Kidney epithelial cell (primary cell): ENCODE measurements around the gene CLMP. TPM values are rescaled to one million over a fixed set of nuclear protein-coding genes. Genes with fewer than 3 reads are reported as not detected.

Source experiments
- DNase-seq: peaks from one replicate; pipeline ENCODE4 v3.0.0-alpha.2; 2010; ENCODE audit warnings: low read depth
- H3K27me3 ChIP-seq: 2 replicates; pipeline ENCODE4 v1.6.0; 2011; ENCODE audit warnings: low read length; ENCODE audit not compliant: control insufficient read depth, insufficient read depth
- H3K36me3 ChIP-seq: 2 replicates; pipeline ENCODE4 v1.5.1; 2011; ENCODE audit warnings: low read length; ENCODE audit not compliant: control insufficient read depth, insufficient read depth
- H3K4me3 ChIP-seq: 2 replicates; pipeline ENCODE4 v1.5.1; 2011; ENCODE audit warnings: low read depth, mild to moderate bottlenecking, control low read depth, low read length
- CTCF ChIP-seq: IDR thresholded peaks from 2 replicates; pipeline ENCODE4 v1.5.1; 2011; ENCODE audit warnings: mild to moderate bottlenecking, moderate library complexity, low read length, control low read depth, inconsistent platforms; ENCODE audit not compliant: insufficient read depth, poor library complexity, severe bottlenecking
- total RNA-seq: library from RNA; depleted of rRNA; stranded (reverse); fragments of >200 nt; gene quantifications from 2 replicates; pipeline ENCODE4 v1.2.3, GENCODE V29; 2015

The CLMP gene
- total RNA-seq, 1 donor from 2014 or later = 6.4 TPM

- no peak for TF ChIP-seq CTCF
- H3K36me3 ChIP-seq = no peaks in the 10 kb centered on the region
- H3K4me3 ChIP-seq = no peak overlapping the region
- no peaks in the 10 kb centered on the region for H3K27me3 ChIP-seq
- no peak for DNase-seq
These were observed 122.3 kb downstream of the CLMP start for GRCh38 chr11:123072762-123073161.

- H3K36me3 ChIP-seq = no peaks in the 10 kb centered on the region
- TF ChIP-seq CTCF = no peak
- no peaks in the 10 kb centered on the region for H3K27me3 ChIP-seq
- DNase-seq = no peak
- no peak overlapping the region for H3K4me3 ChIP-seq
These were observed 122.7 kb downstream of the CLMP start for GRCh38 chr11:123072332-123072761.

GRCh38 chr11:123069908-123070821 is 124.9 kb downstream of the CLMP start:
- H3K4me3 ChIP-seq = no peak overlapping the region
- H3K36me3 ChIP-seq = no peaks in the 10 kb centered on the region
- DNase-seq = no peak
- no peaks in the 10 kb centered on the region for H3K27me3 ChIP-seq
- TF ChIP-seq CTCF = no peak

- Histone ChIP-seq H3K4me3 (no peak overlapping the region), H3K27me3 (no peaks in the 10 kb centered on the region), H3K36me3 (no peaks in the 10 kb centered on the region)
- no peak for TF ChIP-seq CTCF
- no peak for DNase-seq
These were observed 129.4 kb downstream of the CLMP start for GRCh38 chr11:123065621-123066020.

GRCh38 chr11:123063826-123064657 is 131.0 kb downstream of the CLMP start:
- DNase-seq = no peak
- Histone ChIP-seq H3K27me3 (no peaks in the 10 kb centered on the region), H3K4me3 (peak overlapping the region; percentile 98), H3K36me3 (peaks cover 2% of the 10 kb centered on the region)
- no peak for TF ChIP-seq CTCF
